Right lobe of liver (tissue), 6 donors: ENCODE measurements around the gene KLHL30. TPM values are rescaled to one million over a fixed set of nuclear protein-coding genes. Genes with fewer than 3 reads are reported as not detected.

ENCODE experiments used
- ATAC-seq, 4 donors: fragments of 200-7000 bp; cut with Tn5 transposase; one replicate each; pipeline ENCODE4 v1.9.1; 2020; ENCODE audit warnings: mild to moderate bottlenecking in 4 of 4, moderate library complexity in 4 of 4
- DNase-seq, 3 donors: peaks; one replicate each; pipeline ENCODE4 v3.0.0-alpha.2; 2020
- H3K27ac ChIP-seq, 3 donors: fragments of 200-600 bp; one replicate each; pipeline ENCODE4 v1.8.0; 2022
- H3K27me3 ChIP-seq, 2 donors: fragments of 200-600 bp; one replicate each; pipeline ENCODE4 v1.8.0; 2022
- H3K36me3 ChIP-seq, 4 donors: fragments of 200-600 bp; sonication (generic) in 1 of 4; one replicate each; pipeline versions ENCODE4 v1.5.1 to v1.8.0; 2017 to 2022; ENCODE audit warnings: control low read depth in 1 of 4
- H3K4me1 ChIP-seq, 4 donors: fragments of 200-600 bp; sonication (generic) in 1 of 4; one replicate each; pipeline versions ENCODE4 v1.5.1 to v1.8.0; 2017 to 2022; ENCODE audit warnings: control low read depth in 1 of 4
- H3K4me3 ChIP-seq, 3 donors: fragments of 200-600 bp; one replicate each; pipeline ENCODE4 v1.8.0; 2022
- H3K9me3 ChIP-seq, 4 donors: fragments of 200-600 bp; sonication (generic) in 1 of 4; one replicate each; pipeline versions ENCODE4 v1.5.1 to v1.8.0; 2017 to 2022; ENCODE audit warnings: control low read depth in 1 of 4
- CTCF ChIP-seq, 4 donors: fragments of 200-600 bp in 3 of 4; fragments of 450-650 bp in 1 of 4; IDR thresholded peaks; one replicate each; pipeline versions ENCODE4 v1.5.1 to v1.8.0; 2016 to 2022; ENCODE audit warnings: antibody characterized with exemption in 4 of 4, mild to moderate bottlenecking in 2 of 4
- POLR2A ChIP-seq: fragments of 450-650 bp; IDR thresholded peaks from one replicate; pipeline ENCODE4 v1.6.1; 2017; ENCODE audit warnings: antibody characterized with exemption, mild to moderate bottlenecking
- WGBS: methylation state at CpG from one replicate; pipeline ENCODE4 v1.1.6; 2018; ENCODE audit warnings: low coverage, low lambda C conversion rate; ENCODE audit not compliant: insufficient coverage; ENCODE audit errors: missing lambda C conversion rate; 5-methylcytosine and 5-hydroxymethylcytosine counted together
- intact Hi-C, 2 donors: fragments of 100-400 bp; cut with DNase I; formaldehyde crosslinking; loops; one replicate each; pipeline versions ENCODE4 v1.11.2 to v1.14.1; 2022
- total RNA-seq, 6 experiments: library from RNA; depleted of rRNA in 2 of 6; stranded (reverse); fragments of >200 nt in 2 of 6; fragmentation: NEBNext Ultra II Directional in 3 of 6; extraction: Animal tissue kit (Norgen Biotek cat#: 25700) in 3 of 6; gene quantifications; one replicate each; pipeline versions ENCODE4 v1.1.0 to v1.2.4, GENCODE V29; 2016 to 2023
- donor health status: DM: no; HTN: yes; CAD: no.
- donor health status: DM: no; HTN: no; CAD: no.
- donor health status: DM: no; HTN: no; CAD: no.
- donor health status: DM: no; HTN: yes; CAD: no.
- donor health status: DM: no; HTN: yes; CAD: no.

KLHL30 gene
- total RNA-seq, 6 experiments from 2014 or later = 0.04 to 0.19 (median 0.11) TPM; not detected in 2

DNA sequence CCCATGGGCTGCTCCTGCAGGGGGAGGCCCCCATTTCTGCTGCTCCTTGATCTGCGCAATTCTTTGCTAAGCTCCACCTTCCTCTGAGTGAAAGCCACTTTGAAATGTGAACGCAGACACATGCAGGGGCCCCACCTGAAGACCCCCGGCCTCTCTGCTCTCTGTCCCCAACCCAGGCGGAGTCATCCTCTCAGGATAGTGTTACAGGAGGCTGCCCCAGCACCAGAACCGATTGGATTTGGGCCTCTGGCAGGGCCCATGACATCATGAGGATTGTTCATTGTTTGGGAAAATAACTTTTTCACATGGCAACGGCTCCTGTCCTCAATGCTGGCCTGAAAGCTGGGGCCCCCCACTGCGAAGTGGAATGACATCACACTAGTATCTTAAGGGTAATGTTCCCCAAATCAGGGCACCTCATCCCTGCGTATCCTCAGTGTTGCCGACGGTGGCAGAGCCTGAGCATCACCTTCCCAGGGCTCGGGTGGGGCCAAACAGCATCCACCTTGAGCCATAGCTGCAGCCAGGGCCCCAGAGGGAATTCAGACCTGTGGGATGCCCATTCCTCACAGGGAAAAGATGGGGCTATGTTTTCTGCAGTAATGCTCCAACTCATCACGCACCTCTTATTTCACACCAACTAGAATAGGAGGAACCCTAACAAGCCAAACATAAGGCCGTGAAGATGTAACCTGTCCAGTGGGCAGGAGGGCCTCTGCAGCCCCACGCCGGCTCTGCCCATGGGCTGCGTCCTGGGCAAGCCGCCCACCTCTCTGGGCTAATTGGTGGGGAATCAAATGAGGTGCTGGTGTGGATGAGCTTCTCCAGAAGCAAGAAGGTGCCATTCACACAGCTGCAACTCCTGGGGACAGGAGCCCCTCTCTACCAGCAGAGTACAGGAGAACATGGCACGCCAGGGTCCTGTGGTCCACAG lies 17.6 kb downstream of the KLHL30 start:
- no peaks in the 10 kb centered on the region for H3K4me1 ChIP-seq
- 51% methylated on average over 5 of the region's 18 CpGs for WGBS
- no peak for TF ChIP-seq CTCF (IDR thresholded peaks at IDR 0.05)
- no peak for TF ChIP-seq POLR2A
- DNase-seq (peak in 2 of 3 donors; percentile 10 to 30), ATAC-seq (no peak)
- no peaks in the 10 kb centered on the region for H3K9me3 ChIP-seq
- intact Hi-C loops = no loop called here
- H3K4me3 ChIP-seq = no peak overlapping the region
- no peaks in the 10 kb centered on the region for H3K36me3 ChIP-seq
- H3K27ac ChIP-seq = no peak overlapping the region
- H3K27me3 ChIP-seq = no peaks in the 10 kb centered on the region

- no peaks in the 10 kb centered on the region for H3K9me3 ChIP-seq
- no peak for ATAC-seq
- no peak overlapping the region for H3K4me3 ChIP-seq
- H3K4me1 ChIP-seq = no peaks in the 10 kb centered on the region
- H3K36me3 ChIP-seq = no peaks in the 10 kb centered on the region
- peak in 1 of 3 donors; percentile 35 for DNase-seq
- intact Hi-C loops = no loop called here
- no peak for TF ChIP-seq POLR2A
- TF ChIP-seq CTCF (IDR thresholded peaks at IDR 0.05) = no peak
- H3K27me3 ChIP-seq = no peaks in the 10 kb centered on the region
- no peak overlapping the region for H3K27ac ChIP-seq
- WGBS = 73% methylated on average over 14 of the region's 14 CpGs
Measured at GRCh38 chr2:238157506-238158017, 19.1 kb downstream of the KLHL30 start.

DNA sequence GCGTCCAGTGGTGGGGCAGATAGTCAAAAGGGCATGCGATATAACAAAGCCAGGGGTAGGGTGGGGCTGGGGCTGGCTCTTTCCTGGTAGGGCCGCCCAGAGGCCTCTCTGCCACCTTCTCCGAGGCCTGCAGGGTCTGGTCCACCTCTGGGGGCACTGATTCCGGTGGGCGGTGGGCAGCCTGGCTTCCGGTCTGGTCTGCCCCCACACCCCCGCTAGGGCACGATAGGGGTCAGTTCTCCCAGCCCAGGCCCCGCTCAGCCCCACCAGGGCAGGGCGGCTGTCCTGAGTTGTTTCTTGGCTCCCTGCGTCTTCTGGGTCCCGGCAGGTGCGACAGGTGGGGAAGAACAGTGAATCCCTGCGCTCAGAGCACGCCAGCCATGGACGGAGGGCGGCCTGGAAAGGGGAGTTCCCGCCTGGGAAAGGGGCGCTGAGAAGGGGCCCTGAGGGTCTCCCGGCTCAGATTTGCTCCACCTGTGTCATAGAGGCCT lies 19.6 kb downstream of the KLHL30 start:
- H3K36me3 ChIP-seq = no peaks in the 10 kb centered on the region

GRCh38 chr2:238158509-238159070 lies 20.1 kb downstream of the KLHL30 start, which contains the start of gene ERFE:
TSS of gene ERFE (plus strand) at chr2:238158970. CDS start at chr2:238159008, 38 bp downstream.
- H3K9me3 ChIP-seq = no peaks in the 10 kb centered on the region
- peak within 1 kb of the TSS in 1 of 3 donors; percentile 24 for H3K4me3 ChIP-seq
- no peaks in the 10 kb centered on the region for H3K27me3 ChIP-seq
- intact Hi-C loops = no loop called here
- H3K27ac ChIP-seq = no peak within 1 kb of the TSS
- H3K4me1 ChIP-seq = no peaks in the 10 kb centered on the region
- H3K36me3 ChIP-seq = no peaks in the 10 kb centered on the region
- 10% methylated on average over 2 of the region's 61 CpGs for WGBS
- TF ChIP-seq CTCF (IDR thresholded peaks at IDR 0.05) (peak in 3 of 4 donors; percentile 32 to 51 (median 35)), POLR2A (no peak)
- DNase-seq (peak in 2 of 3 donors; percentile 33 to 45), ATAC-seq (peak; percentile 48 to 64 (median 58))

More for the DNA sequence above, 19.6 kb downstream of the KLHL30 start:
- H3K9me3 ChIP-seq = no peaks in the 10 kb centered on the region
- no peak overlapping the region for H3K4me3 ChIP-seq
- no peak for ATAC-seq
- no peaks in the 10 kb centered on the region for H3K4me1 ChIP-seq
- intact Hi-C loops = no loop called here
- WGBS = 35% methylated on average over 3 of the region's 21 CpGs
- H3K27me3 ChIP-seq = no peaks in the 10 kb centered on the region
- TF ChIP-seq POLR2A (no peak), CTCF (IDR thresholded peaks at IDR 0.05) (no peak)
- DNase-seq = peak in 2 of 3 donors; percentile 15 to 44
- no peak overlapping the region for H3K27ac ChIP-seq
